Left ventricle myocardium inferior (tissue), 1 donor: ENCODE measurements around the gene SSBP2. TPM values are rescaled to one million over a fixed set of nuclear protein-coding genes. Genes with fewer than 3 reads are reported as not detected.

Experiments
- DNase-seq: peaks from one replicate; pipeline ENCODE4 v3.0.0-alpha.2; 2020
- H3K27ac ChIP-seq: fragments of 200-600 bp; replicated peaks from 2 replicates; pipeline ENCODE4 v1.8.0; 2021
- H3K27me3 ChIP-seq: fragments of 200-600 bp; 2 replicates; pipeline ENCODE4 v1.8.0; 2021; ENCODE audit warnings: low read depth
- H3K36me3 ChIP-seq: fragments of 200-600 bp; 2 replicates; pipeline ENCODE4 v1.8.0; 2021
- H3K4me1 ChIP-seq: fragments of 200-600 bp; 2 replicates; pipeline ENCODE4 v1.8.0; 2021
- H3K4me3 ChIP-seq: fragments of 200-600 bp; 2 replicates; pipeline ENCODE4 v1.8.0; 2021; ENCODE audit warnings: mild to moderate bottlenecking, moderate library complexity
- H3K9me3 ChIP-seq: fragments of 200-600 bp; replicated peaks from 2 replicates; pipeline ENCODE4 v1.8.0; 2021
- CTCF ChIP-seq: fragments of 200-600 bp; IDR thresholded peaks from 2 replicates; pipeline ENCODE4 v1.8.0; 2021; ENCODE audit warnings: antibody characterized with exemption, mild to moderate bottlenecking, borderline replicate concordance
- intact Hi-C: fragments of 100-400 bp; cut with micrococcal nuclease; formaldehyde crosslinking; loops from one replicate; pipeline ENCODE4 v1.11.0; 2022
- total RNA-seq: library from RNA; stranded (reverse); fragmentation: NEBNext Ultra II Directional; extraction: Animal tissue kit (Norgen Biotek cat#: 25700); gene quantifications from one replicate; pipeline ENCODE4 v1.2.1, GENCODE V29; 2021
- donor health status: DM: no; HTN: yes; CAD: no; lungs with severe emphysema.

Gene SSBP2
- total RNA-seq, 1 donor from 2014 or later: 40.7 TPM

- Histone ChIP-seq H3K27me3 (no peaks in the 10 kb centered on the region), H3K9me3 (no peaks in the 10 kb centered on the region), H3K4me1 (peaks cover 36% of the 10 kb centered on the region), H3K27ac (no peak overlapping the region), H3K36me3 (no peaks in the 10 kb centered on the region), H3K4me3 (no peak overlapping the region)
- no peak for TF ChIP-seq CTCF
- DNase-seq: no peak
- intact Hi-C loops: no loop called here
Measured at GRCh38 chr5:81783401-81783800, 32.5 kb upstream of the SSBP2 start.

GRCh38 chr5:81782811-81783210 lies 31.9 kb upstream of the SSBP2 start:
- intact Hi-C loops: no loop called here
- no peak for TF ChIP-seq CTCF
- Histone ChIP-seq H3K36me3 (no peaks in the 10 kb centered on the region), H3K27ac (no peak overlapping the region), H3K4me3 (no peak overlapping the region), H3K27me3 (no peaks in the 10 kb centered on the region), H3K4me1 (peaks cover 36% of the 10 kb centered on the region), H3K9me3 (no peaks in the 10 kb centered on the region)
- no peak for DNase-seq

- Histone ChIP-seq H3K27ac (peak overlapping the region; percentile 84), H3K27me3 (no peaks in the 10 kb centered on the region), H3K4me1 (peaks cover 18% of the 10 kb centered on the region), H3K4me3 (no peak overlapping the region), H3K36me3 (no peaks in the 10 kb centered on the region), H3K9me3 (no peaks in the 10 kb centered on the region)
- no peak for DNase-seq
- no peak for TF ChIP-seq CTCF
- intact Hi-C loops: no loop called here
Measured at GRCh38 chr5:81779916-81780266, 29.0 kb upstream of the SSBP2 start.

GRCh38 chr5:81779125-81779915 lies 28.4 kb upstream of the SSBP2 start:
- Histone ChIP-seq H3K4me3 (peak overlapping the region; percentile 56), H3K4me1 (peaks cover 22% of the 10 kb centered on the region), H3K27me3 (no peaks in the 10 kb centered on the region), H3K36me3 (no peaks in the 10 kb centered on the region), H3K9me3 (no peaks in the 10 kb centered on the region), H3K27ac (peak overlapping the region; percentile 84)
- DNase-seq: peak; percentile 58
- intact Hi-C loops: no loop called here
- no peak for TF ChIP-seq CTCF

GRCh38 chr5:81778642-81779041 lies 27.7 kb upstream of the SSBP2 start:
- no peak for TF ChIP-seq CTCF
- Histone ChIP-seq H3K4me1 (peaks cover 29% of the 10 kb centered on the region), H3K27ac (peak overlapping the region; percentile 84), H3K36me3 (no peaks in the 10 kb centered on the region), H3K27me3 (no peaks in the 10 kb centered on the region), H3K4me3 (peak overlapping the region; percentile 56), H3K9me3 (no peaks in the 10 kb centered on the region)
- intact Hi-C loops: no loop called here
- DNase-seq: no peak
